CD14-positive monocyte (primary cell): ENCODE results near the gene MYO7A. TPM values are rescaled to one million over a fixed set of nuclear protein-coding genes. Genes with fewer than 3 reads are reported as not detected.

ENCODE experiments used
- DNase-seq, 3 donors: peaks; one replicate each; pipeline ENCODE4 v3.0.0-alpha.2; 2011 to 2022
- H2AFZ ChIP-seq: 2 replicates; pipeline ENCODE4 v1.6.0; 2012; ENCODE audit warnings: mild to moderate bottlenecking, low read depth, low read length, inconsistent platforms; ENCODE audit not compliant: insufficient read depth, poor library complexity, severe bottlenecking
- H3K27ac ChIP-seq, 2 donors: 1 replicate in 1 of 2; 2 replicates in 1 of 2; pipeline ENCODE4 v1.5.1; 2012 to 2013; ENCODE audit warnings: low read length in 2 of 2, control low read depth in 1 of 2, inconsistent platforms in 1 of 2, low read depth in 1 of 2, mild to moderate bottlenecking in 1 of 2
- H3K27me3 ChIP-seq, 2 donors: one replicate each; pipeline versions ENCODE4 v1.6.0 to v1.6.1; 2011 to 2013; ENCODE audit warnings: low read length in 2 of 2; ENCODE audit not compliant: control insufficient read depth in 2 of 2, insufficient read depth in 2 of 2
- H3K36me3 ChIP-seq, 2 donors: replicated peaks in 1 of 2; 1 replicate in 1 of 2; 2 replicates in 1 of 2; pipeline versions ENCODE4 v1.5.1 to v1.6.1; 2012 to 2013; ENCODE audit warnings: low read length in 2 of 2, control low read depth in 1 of 2, inconsistent platforms in 1 of 2, mild to moderate bottlenecking in 1 of 2; ENCODE audit not compliant: insufficient read depth in 2 of 2, control insufficient read depth in 1 of 2
- H3K4me1 ChIP-seq, 2 donors: 1 replicate in 1 of 2; 2 replicates in 1 of 2; pipeline versions ENCODE4 v1.5.1 to v1.6.1; 2012 to 2013; ENCODE audit warnings: low read length in 2 of 2, control low read depth in 1 of 2, inconsistent platforms in 1 of 2, mild to moderate bottlenecking in 1 of 2, moderate library complexity in 1 of 2; ENCODE audit not compliant: insufficient read depth in 2 of 2, control insufficient read depth in 1 of 2
- H3K4me2 ChIP-seq: replicated peaks from 2 replicates; pipeline ENCODE3; 2012; ENCODE audit warnings: low read length, moderate library complexity, mild to moderate bottlenecking; ENCODE audit not compliant: poor library complexity, severe bottlenecking; ENCODE audit errors: extremely low read depth
- H3K4me3 ChIP-seq, 3 experiments: fragments of 200-600 bp in 1 of 3; sonication (generic) in 1 of 3; replicated peaks in 1 of 3; 1 replicate in 2 of 3; 2 replicates in 1 of 3; pipeline ENCODE4 v1.5.1; 2011 to 2013; ENCODE audit warnings: low read length in 3 of 3, mild to moderate bottlenecking in 3 of 3, control low read depth in 2 of 3, low read depth in 2 of 3, inconsistent platforms in 1 of 3, moderate library complexity in 1 of 3
- H3K79me2 ChIP-seq: 2 replicates; pipeline ENCODE4 v1.6.0; 2012; ENCODE audit warnings: mild to moderate bottlenecking, control low read depth, inconsistent platforms, low read length, moderate library complexity; ENCODE audit not compliant: insufficient read depth
- H3K9ac ChIP-seq: 2 replicates; pipeline ENCODE4 v1.6.0; 2017; ENCODE audit warnings: low read length, mild to moderate bottlenecking; ENCODE audit not compliant: insufficient read depth, poor library complexity, severe bottlenecking
- H3K9me3 ChIP-seq, 2 donors: replicated peaks in 1 of 2; 1 replicate in 1 of 2; 2 replicates in 1 of 2; pipeline versions ENCODE4 v1.5.1 to v1.6.1; 2012 to 2013; ENCODE audit warnings: low read length in 2 of 2, control low read depth in 1 of 2; ENCODE audit not compliant: control insufficient read depth in 1 of 2, insufficient read depth in 1 of 2
- H4K20me1 ChIP-seq: 2 replicates; pipeline ENCODE4 v1.6.0; 2012; ENCODE audit warnings: mild to moderate bottlenecking, low read length, control low read depth, moderate library complexity; ENCODE audit not compliant: insufficient read depth
- H3K27ac Mint-ChIP-seq, 7 donors: one replicate each; pipeline ENCODE4 v1.8.0; 2020; ENCODE audit warnings: mild to moderate bottlenecking in 7 of 7, mixed read lengths in 7 of 7, moderate library complexity in 6 of 7, inconsistent platforms in 2 of 7
- H3K27me3 Mint-ChIP-seq, 3 donors: one replicate each; pipeline ENCODE4 v1.8.0; 2021 to 2022; ENCODE audit warnings: low read depth in 3 of 3, mild to moderate bottlenecking in 3 of 3, mixed read lengths in 3 of 3, moderate library complexity in 3 of 3, inconsistent platforms in 1 of 3
- H3K36me3 Mint-ChIP-seq, 2 donors: one replicate each; pipeline ENCODE4 v1.8.0; 2020; ENCODE audit warnings: mixed read lengths in 2 of 2, inconsistent platforms in 1 of 2, mild to moderate bottlenecking in 1 of 2
- H3K4me1 Mint-ChIP-seq: one replicate; pipeline ENCODE4 v1.8.0; 2020; ENCODE audit warnings: mild to moderate bottlenecking, mixed read lengths
- H3K4me3 Mint-ChIP-seq, 2 donors: one replicate each; pipeline ENCODE4 v1.8.0; 2020; ENCODE audit warnings: mild to moderate bottlenecking in 2 of 2, mixed read lengths in 2 of 2, moderate library complexity in 1 of 2
- H3K9me3 Mint-ChIP-seq, 7 donors: one replicate each; pipeline ENCODE4 v1.8.0; 2020 to 2022; ENCODE audit warnings: mixed read lengths in 7 of 7, mild to moderate bottlenecking in 6 of 7, moderate library complexity in 6 of 7, inconsistent platforms in 2 of 7
- CTCF ChIP-seq: fragments of 200-600 bp; IDR thresholded peaks from one replicate; pipeline ENCODE4 v1.8.0; 2022; ENCODE audit warnings: antibody characterized with exemption, mild to moderate bottlenecking
- WGBS: methylation state at CpG from one replicate; pipeline ENCODE4 v1.1.5; 2013; ENCODE audit warnings: missing lambda C conversion rate; ENCODE audit not compliant: insufficient coverage; 5-methylcytosine and 5-hydroxymethylcytosine counted together
- intact Hi-C, 2 donors: fragments of 100-400 bp; cut with micrococcal nuclease; formaldehyde crosslinking; loops; one replicate each; pipeline versions ENCODE4 v1.15.0 to v1.15.1; 2023
- polyA plus RNA-seq, 3 donors: library from polyadenylated mRNA; depleted of rRNA in 1 of 3; unstranded in 2 of 3; stranded (reverse) in 1 of 3; fragments of 300-500 nt in 2 of 3; fragments of >200 nt in 1 of 3; fragmentation: Illumina TruSeq in 2 of 3; gene quantifications; 1 replicate in 2 of 3; 2 replicates in 1 of 3; pipeline ENCODE4 v1.2.3, GENCODE V29; 2012 to 2021

The MYO7A gene
- polyA plus RNA-seq, 3 donors: 3.5 to 7.8 (median 3.6) TPM

GRCh38 chr11:77208535-77208934 lies 80.5 kb downstream of the MYO7A start:
- Histone ChIP-seq H3K9ac (no peak overlapping the region), H3K9me3 (no peaks in the 10 kb centered on the region), H4K20me1 (no peaks in the 10 kb centered on the region), H3K4me1 (peaks cover 0 to 5% of the 10 kb centered on the region in 2 donors), H3K27me3 (no peaks in the 10 kb centered on the region), H3K36me3 (peaks cover 0 to 7% of the 10 kb centered on the region in 2 donors), H3K4me3 (no peak overlapping the region), H3K4me2 (no peak overlapping the region), H3K79me2 (no peaks in the 10 kb centered on the region), H3K27ac (no peak overlapping the region), H2AFZ (no peak overlapping the region)
- no peak for DNase-seq
- H3K36me3 Mint-ChIP-seq: peaks cover 6 to 12% of the 10 kb centered on the region in 2 donors
- H3K9me3 Mint-ChIP-seq: no peaks in the 10 kb centered on the region
- TF ChIP-seq CTCF: no peak
- H3K27me3 Mint-ChIP-seq: peaks cover 0 to 2% (median 0%) of the 10 kb centered on the region in 3 donors
- intact Hi-C loops: no loop called here
- 85% methylated on average over 11 of the region's 11 CpGs for WGBS
- H3K4me3 Mint-ChIP-seq: no peak overlapping the region
- no peak overlapping the region for H3K27ac Mint-ChIP-seq
- peaks cover 8% of the 10 kb centered on the region for H3K4me1 Mint-ChIP-seq

GRCh38 chr11:77209663-77210062 lies 81.6 kb downstream of the MYO7A start:
- Histone ChIP-seq H3K27ac (no peak overlapping the region), H3K4me3 (no peak overlapping the region), H3K27me3 (no peaks in the 10 kb centered on the region), H3K9me3 (no peaks in the 10 kb centered on the region), H3K36me3 (peaks cover 5 to 7% of the 10 kb centered on the region in 2 donors), H4K20me1 (no peaks in the 10 kb centered on the region), H3K79me2 (no peaks in the 10 kb centered on the region), H3K4me1 (peaks cover 0 to 5% of the 10 kb centered on the region in 2 donors), H2AFZ (no peak overlapping the region), H3K9ac (no peak overlapping the region), H3K4me2 (no peak overlapping the region)
- Mint-ChIP-seq H3K9me3 (no peaks in the 10 kb centered on the region), H3K4me3 (no peak overlapping the region), H3K36me3 (peaks cover 8 to 16% of the 10 kb centered on the region in 2 donors), H3K27ac (no peak overlapping the region), H3K4me1 (peaks cover 8% of the 10 kb centered on the region), H3K27me3 (peaks cover 0 to 2% (median 0%) of the 10 kb centered on the region in 3 donors)
- intact Hi-C loops: no loop called here
- TF ChIP-seq CTCF: no peak
- WGBS: 75% methylated on average over 4 of the region's 4 CpGs
- DNase-seq: no peak
